Measurements from ENCODE around the gene GPR78.

- TF ChIP-seq, protein P1, sequence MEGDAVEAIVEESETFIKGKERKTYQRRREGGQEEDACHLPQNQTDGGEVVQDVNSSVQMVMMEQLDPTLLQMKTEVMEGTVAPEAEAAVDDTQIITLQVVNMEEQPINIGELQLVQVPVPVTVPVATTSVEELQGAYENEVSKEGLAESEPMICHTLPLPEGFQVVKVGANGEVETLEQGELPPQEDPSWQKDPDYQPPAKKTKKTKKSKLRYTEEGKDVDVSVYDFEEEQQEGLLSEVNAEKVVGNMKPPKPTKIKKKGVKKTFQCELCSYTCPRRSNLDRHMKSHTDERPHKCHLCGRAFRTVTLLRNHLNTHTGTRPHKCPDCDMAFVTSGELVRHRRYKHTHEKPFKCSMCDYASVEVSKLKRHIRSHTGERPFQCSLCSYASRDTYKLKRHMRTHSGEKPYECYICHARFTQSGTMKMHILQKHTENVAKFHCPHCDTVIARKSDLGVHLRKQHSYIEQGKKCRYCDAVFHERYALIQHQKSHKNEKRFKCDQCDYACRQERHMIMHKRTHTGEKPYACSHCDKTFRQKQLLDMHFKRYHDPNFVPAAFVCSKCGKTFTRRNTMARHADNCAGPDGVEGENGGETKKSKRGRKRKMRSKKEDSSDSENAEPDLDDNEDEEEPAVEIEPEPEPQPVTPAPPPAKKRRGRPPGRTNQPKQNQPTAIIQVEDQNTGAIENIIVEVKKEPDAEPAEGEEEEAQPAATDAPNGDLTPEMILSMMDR (IDR thresholded peaks at IDR 0.05) = no peak
- no peak for TF ChIP-seq POLR2AphosphoS5 (IDR thresholded peaks at IDR 0.05)
- TF ChIP-seq POLR2A (IDR thresholded peaks at IDR 0.05) = no peak
- no peak for TF ChIP-seq EP300 (IDR thresholded peaks at IDR 0.05)
Observed at GRCh38 chr4:8590546-8590880, 10.3 kb downstream of the GPR78 start.

All from sigmoid colon (tissue), 4 donors.